Brain microvascular endothelial cell (primary cell): Measurements from ENCODE around the gene ITPKC.

Source experiments
- DNase-seq: peaks from one replicate; pipeline ENCODE4 v3.0.0-alpha.2; 2020
- H3K27ac ChIP-seq: fragments of 250-450 bp; sonication (Bioruptor Pico); 2 replicates; pipeline ENCODE4 v1.5.1; 2020; ENCODE audit warnings: mild to moderate bottlenecking, moderate library complexity
- H3K27me3 ChIP-seq: fragments of 250-450 bp; sonication (Bioruptor Pico); replicated peaks from 2 replicates; pipeline ENCODE4 v1.5.1; 2020; ENCODE audit warnings: mild to moderate bottlenecking
- H3K36me3 ChIP-seq: fragments of 250-450 bp; sonication (Bioruptor Pico); replicated peaks from 2 replicates; pipeline ENCODE4 v1.5.1; 2020; ENCODE audit warnings: mild to moderate bottlenecking
- H3K4me3 ChIP-seq: 2 replicates; pipeline ENCODE4 v1.5.1; 2011; ENCODE audit warnings: low read depth, mild to moderate bottlenecking, control low read depth, low read length, moderate library complexity
- in situ Hi-C: cut with HindIII; loops from 2 replicates; pipeline ENCODE4 v1.10.0; 2017; ENCODE audit warnings: low sequenced_read_pairs, low pct_ligation_motif_present
- TF ChIP-seq, protein P1 (sequence below): IDR thresholded peaks from 2 replicates; pipeline ENCODE4 v1.5.1; 2011; ENCODE audit warnings: low read depth, mild to moderate bottlenecking, moderate library complexity, low read length, control low read depth, inconsistent platforms; ENCODE audit errors: missing control alignments

The ITPKC gene

GRCh38 chr19:40687525-40688016, 29.3 kb upstream of the ITPKC start:
- Histone ChIP-seq H3K27ac (peak overlapping the region; percentile 22), H3K27me3 (no peaks in the 10 kb centered on the region), H3K36me3 (peaks cover 37% of the 10 kb centered on the region), H3K4me3 (no peak overlapping the region)
- DNase-seq, result peak; percentile 75
- in situ Hi-C loops, result no loop called here
- TF ChIP-seq, protein P1, sequence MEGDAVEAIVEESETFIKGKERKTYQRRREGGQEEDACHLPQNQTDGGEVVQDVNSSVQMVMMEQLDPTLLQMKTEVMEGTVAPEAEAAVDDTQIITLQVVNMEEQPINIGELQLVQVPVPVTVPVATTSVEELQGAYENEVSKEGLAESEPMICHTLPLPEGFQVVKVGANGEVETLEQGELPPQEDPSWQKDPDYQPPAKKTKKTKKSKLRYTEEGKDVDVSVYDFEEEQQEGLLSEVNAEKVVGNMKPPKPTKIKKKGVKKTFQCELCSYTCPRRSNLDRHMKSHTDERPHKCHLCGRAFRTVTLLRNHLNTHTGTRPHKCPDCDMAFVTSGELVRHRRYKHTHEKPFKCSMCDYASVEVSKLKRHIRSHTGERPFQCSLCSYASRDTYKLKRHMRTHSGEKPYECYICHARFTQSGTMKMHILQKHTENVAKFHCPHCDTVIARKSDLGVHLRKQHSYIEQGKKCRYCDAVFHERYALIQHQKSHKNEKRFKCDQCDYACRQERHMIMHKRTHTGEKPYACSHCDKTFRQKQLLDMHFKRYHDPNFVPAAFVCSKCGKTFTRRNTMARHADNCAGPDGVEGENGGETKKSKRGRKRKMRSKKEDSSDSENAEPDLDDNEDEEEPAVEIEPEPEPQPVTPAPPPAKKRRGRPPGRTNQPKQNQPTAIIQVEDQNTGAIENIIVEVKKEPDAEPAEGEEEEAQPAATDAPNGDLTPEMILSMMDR, result no peak

DNA sequence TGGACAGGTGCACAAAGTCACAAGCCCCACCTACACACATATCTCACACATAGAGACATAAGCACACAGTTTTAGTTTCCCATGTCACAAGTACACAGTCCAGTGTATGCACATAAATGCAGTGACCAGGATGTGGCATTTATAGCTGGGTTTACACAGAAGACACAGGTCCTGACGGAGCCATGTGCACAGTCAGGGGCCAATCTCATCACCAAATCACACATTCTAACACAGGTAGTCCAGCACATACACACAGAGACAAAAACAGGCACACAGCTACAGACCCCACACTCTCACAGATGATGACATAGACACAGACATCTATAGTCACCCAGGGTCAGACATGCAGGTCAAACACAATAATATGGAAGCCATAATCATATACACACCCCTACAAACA, 28.6 kb upstream of the ITPKC start:
- TF ChIP-seq, protein P1, result no peak
- DNase-seq, result no peak
- in situ Hi-C loops, result no loop called here
- no peak overlapping the region for H3K27ac ChIP-seq
- peak overlapping the region; percentile 0 for H3K4me3 ChIP-seq
- H3K27me3 ChIP-seq, result no peaks in the 10 kb centered on the region
- peaks cover 30% of the 10 kb centered on the region for H3K36me3 ChIP-seq

GRCh38 chr19:40688987-40689338, 27.9 kb upstream of the ITPKC start:
- no peak overlapping the region for H3K27ac ChIP-seq
- H3K4me3 ChIP-seq, result peak overlapping the region; percentile 85
- in situ Hi-C loops, result no loop called here
- peaks cover 24% of the 10 kb centered on the region for H3K36me3 ChIP-seq
- no peaks in the 10 kb centered on the region for H3K27me3 ChIP-seq
- TF ChIP-seq, protein P1, result no peak
- DNase-seq, result no peak

DNA sequence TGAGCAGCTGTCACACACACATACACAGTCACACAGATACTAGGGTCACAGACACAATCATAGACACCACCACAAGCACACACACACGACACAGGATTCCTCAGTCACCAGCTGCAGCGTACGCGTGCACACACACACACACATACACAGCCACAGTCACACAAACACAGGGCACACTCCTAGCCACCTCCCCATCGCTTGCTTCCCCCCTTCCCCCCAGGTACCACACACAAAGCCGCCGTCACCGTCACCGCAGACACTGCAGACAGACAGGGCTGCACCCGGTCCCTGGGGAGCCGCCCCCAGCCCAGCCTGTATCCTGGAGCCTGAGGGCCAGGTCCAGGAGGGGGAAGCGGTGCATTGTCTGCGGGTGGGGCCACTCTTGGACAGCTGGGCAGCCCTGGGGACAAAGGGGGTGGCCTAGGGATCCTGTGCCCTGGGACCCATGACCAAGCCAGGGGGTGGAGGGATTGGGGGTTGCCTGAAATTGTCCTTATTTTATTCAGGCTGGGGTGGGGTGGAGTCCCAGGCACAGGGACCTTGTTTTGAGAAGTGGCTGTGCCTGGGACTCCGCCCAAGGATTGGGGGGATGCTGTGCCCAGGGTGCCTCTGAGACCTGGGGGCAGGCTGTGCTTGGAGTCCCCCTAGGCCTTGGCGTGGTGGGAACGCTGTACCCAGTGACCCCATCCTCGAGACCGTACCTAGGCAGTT, 27.4 kb upstream of the ITPKC start:
- DNase-seq, result peak; percentile 20
- H3K36me3 ChIP-seq, result peaks cover 19% of the 10 kb centered on the region
- TF ChIP-seq, protein P1, result no peak
- H3K27ac ChIP-seq, result peak overlapping the region; percentile 92
- in situ Hi-C loops, result no loop called here
- peak overlapping the region; percentile 85 for H3K4me3 ChIP-seq
- no peaks in the 10 kb centered on the region for H3K27me3 ChIP-seq

DNA sequence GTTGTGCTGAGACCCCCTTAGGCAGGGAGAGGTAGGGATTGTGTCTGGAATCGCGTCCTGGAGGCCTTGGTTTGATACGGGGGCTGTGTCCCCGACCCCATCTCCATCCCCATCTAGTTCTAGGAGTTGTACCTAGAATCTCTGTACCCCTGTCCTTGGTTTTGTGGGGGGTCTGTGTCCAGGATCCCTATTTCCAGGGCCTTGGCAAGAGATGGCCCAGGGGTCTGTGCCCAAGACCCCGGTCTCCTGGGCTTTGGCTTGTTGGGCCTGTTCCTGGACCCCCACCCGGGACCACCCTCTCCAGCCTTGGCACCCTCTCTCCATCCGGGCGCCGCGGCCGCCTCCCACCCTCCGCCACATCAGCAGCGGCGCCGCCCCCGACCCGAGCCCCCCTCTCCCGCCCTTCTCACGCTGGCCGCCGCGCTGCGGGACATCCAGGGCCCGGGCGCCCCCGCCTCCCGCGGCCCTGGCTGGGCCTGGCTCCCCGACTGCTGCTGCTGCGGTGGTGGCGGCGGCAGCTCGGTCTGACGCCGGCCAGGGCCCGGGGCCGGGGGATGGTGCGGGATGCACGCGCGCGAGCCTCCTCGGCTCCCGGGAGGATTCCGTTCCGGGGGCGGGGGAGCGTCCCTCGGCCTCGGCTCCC, 26.7 kb upstream of the ITPKC start, which contains the start of gene NUMBL:
NUMBL (minus strand) TSS at position 602 of the 643 bp plus-strand sequence; CDS start at position 434, 168 bp downstream.
- TF ChIP-seq, protein P1, result no peak
- H3K27me3 ChIP-seq, result no peaks in the 10 kb centered on the region
- peak within 1 kb of the TSS; percentile 85 for H3K4me3 ChIP-seq
- H3K27ac ChIP-seq, result peak within 1 kb of the TSS; percentile 92
- H3K36me3 ChIP-seq, result peaks cover 13% of the 10 kb centered on the region
- in situ Hi-C loops, result no loop called here
- DNase-seq, result no peak
